Peyer's patch (tissue), 4 donors: Measurements from ENCODE around the gene TGM6.

Experiments used
- POLR2A ChIP-seq, 2 donors: fragments of 450-650 bp; IDR thresholded peaks; one replicate each; pipeline ENCODE4 v1.5.1; 2017; ENCODE audit warnings: antibody characterized with exemption in 2 of 2, mild to moderate bottlenecking in 2 of 2, moderate library complexity in 2 of 2
- TF ChIP-seq, protein P1 (sequence below), 6 experiments: fragments of 450-650 bp in 4 of 6; fragments of 200-600 bp in 2 of 6; sonication (generic) in 1 of 6; IDR thresholded peaks; one replicate each; pipeline ENCODE4 v1.5.1; 2017 to 2019; ENCODE audit warnings: antibody characterized with exemption in 6 of 6, mild to moderate bottlenecking in 3 of 6, moderate library complexity in 1 of 6

GRCh38 chr20:2459981-2460751 lies 79.5 kb downstream of the TGM6 start:
- TF ChIP-seq, protein P1, sequence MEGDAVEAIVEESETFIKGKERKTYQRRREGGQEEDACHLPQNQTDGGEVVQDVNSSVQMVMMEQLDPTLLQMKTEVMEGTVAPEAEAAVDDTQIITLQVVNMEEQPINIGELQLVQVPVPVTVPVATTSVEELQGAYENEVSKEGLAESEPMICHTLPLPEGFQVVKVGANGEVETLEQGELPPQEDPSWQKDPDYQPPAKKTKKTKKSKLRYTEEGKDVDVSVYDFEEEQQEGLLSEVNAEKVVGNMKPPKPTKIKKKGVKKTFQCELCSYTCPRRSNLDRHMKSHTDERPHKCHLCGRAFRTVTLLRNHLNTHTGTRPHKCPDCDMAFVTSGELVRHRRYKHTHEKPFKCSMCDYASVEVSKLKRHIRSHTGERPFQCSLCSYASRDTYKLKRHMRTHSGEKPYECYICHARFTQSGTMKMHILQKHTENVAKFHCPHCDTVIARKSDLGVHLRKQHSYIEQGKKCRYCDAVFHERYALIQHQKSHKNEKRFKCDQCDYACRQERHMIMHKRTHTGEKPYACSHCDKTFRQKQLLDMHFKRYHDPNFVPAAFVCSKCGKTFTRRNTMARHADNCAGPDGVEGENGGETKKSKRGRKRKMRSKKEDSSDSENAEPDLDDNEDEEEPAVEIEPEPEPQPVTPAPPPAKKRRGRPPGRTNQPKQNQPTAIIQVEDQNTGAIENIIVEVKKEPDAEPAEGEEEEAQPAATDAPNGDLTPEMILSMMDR (IDR thresholded peaks at IDR 0.05), result no peak
- no peak for TF ChIP-seq POLR2A (IDR thresholded peaks at IDR 0.05)
